Type B pancreatic cell (in vitro differentiated cells): ENCODE results near the gene DAB1. TPM values are rescaled to one million over a fixed set of nuclear protein-coding genes. Genes with fewer than 3 reads are reported as not detected.

Source experiments
- DNase-seq: peaks from one replicate; pipeline ENCODE4 v3.0.0; 2021; ENCODE audit warnings: mixed read lengths; ENCODE audit not compliant: unreplicated experiment; ENCODE audit errors: extremely low spot score
- H3K27ac Mint-ChIP-seq: 2 replicates; pipeline ENCODE4 v1.8.0; 2021; ENCODE audit warnings: mild to moderate bottlenecking, mixed read lengths
- H3K27me3 Mint-ChIP-seq: 2 replicates; pipeline ENCODE4 v1.8.0; 2021; ENCODE audit warnings: mixed read lengths
- H3K36me3 Mint-ChIP-seq: 2 replicates; pipeline ENCODE4 v1.8.0; 2021; ENCODE audit warnings: mixed read lengths
- H3K4me1 Mint-ChIP-seq: one replicate; pipeline ENCODE4 v1.8.0; 2021; ENCODE audit warnings: mixed read lengths; ENCODE audit not compliant: unreplicated experiment
- H3K4me3 Mint-ChIP-seq: 2 replicates; pipeline ENCODE4 v1.8.0; 2021; ENCODE audit warnings: mild to moderate bottlenecking, mixed read lengths
- H3K9me3 Mint-ChIP-seq: 2 replicates; pipeline ENCODE4 v1.8.0; 2021; ENCODE audit warnings: mixed read lengths
- CTCF ChIP-seq: fragments of 200-600 bp; sonication (generic); conservative IDR thresholded peaks from 2 replicates; pipeline ENCODE4 v1.5.0; 2021; ENCODE audit warnings: antibody characterized with exemption, mild to moderate bottlenecking
- total RNA-seq: library from RNA; stranded (reverse); gene quantifications from 2 replicates; pipeline ENCODE4 v1.2.1, GENCODE V29; 2021; ENCODE audit warnings: low replicate concordance

DAB1 gene
- total RNA-seq, 1 donor from 2014 or later = 7.3 TPM

- Mint-ChIP-seq H3K9me3 (peaks cover 5% of the 10 kb centered on the region), H3K27me3 (peaks cover 2% of the 10 kb centered on the region), H3K4me1 (peaks cover 16% of the 10 kb centered on the region), H3K4me3 (no peak overlapping the region), H3K36me3 (no peaks in the 10 kb centered on the region), H3K27ac (no peak overlapping the region)
- DNase-seq = no peak
- TF ChIP-seq CTCF = no peak
These were observed 219.8 kb downstream of the DAB1 start for GRCh38 chr1:57204091-57204490.

GRCh38 chr1:57202241-57202640 lies 221.6 kb downstream of the DAB1 start:
- Mint-ChIP-seq H3K36me3 (no peaks in the 10 kb centered on the region), H3K4me1 (peaks cover 16% of the 10 kb centered on the region), H3K9me3 (peaks cover 5% of the 10 kb centered on the region), H3K27ac (no peak overlapping the region), H3K4me3 (no peak overlapping the region), H3K27me3 (peaks cover 2% of the 10 kb centered on the region)
- DNase-seq = no peak
- TF ChIP-seq CTCF = no peak

GRCh38 chr1:57198912-57199311 lies 224.9 kb downstream of the DAB1 start:
- peaks cover 5% of the 10 kb centered on the region for H3K27me3 Mint-ChIP-seq
- no peaks in the 10 kb centered on the region for H3K36me3 Mint-ChIP-seq
- H3K4me1 Mint-ChIP-seq = peaks cover 4% of the 10 kb centered on the region
- peaks cover 5% of the 10 kb centered on the region for H3K9me3 Mint-ChIP-seq
- no peak overlapping the region for H3K27ac Mint-ChIP-seq
- no peak for DNase-seq
- no peak for TF ChIP-seq CTCF
- no peak overlapping the region for H3K4me3 Mint-ChIP-seq

- Mint-ChIP-seq H3K27me3 (peaks cover 6% of the 10 kb centered on the region), H3K4me1 (peaks cover 4% of the 10 kb centered on the region)
- no peak for TF ChIP-seq CTCF
These were observed 228.4 kb downstream of the DAB1 start for GRCh38 chr1:57195436-57195941.

GRCh38 chr1:57192222-57192621 lies 231.6 kb downstream of the DAB1 start:
- DNase-seq = no peak

More at GRCh38 chr1:57195436-57195941, 228.4 kb downstream of the DAB1 start:
- H3K9me3 Mint-ChIP-seq = no peaks in the 10 kb centered on the region
- H3K27ac Mint-ChIP-seq = no peak overlapping the region
- DNase-seq = no peak
- no peak overlapping the region for H3K4me3 Mint-ChIP-seq
- no peaks in the 10 kb centered on the region for H3K36me3 Mint-ChIP-seq

More at GRCh38 chr1:57192222-57192621, 231.6 kb downstream of the DAB1 start:
- TF ChIP-seq CTCF = no peak
- Mint-ChIP-seq H3K9me3 (no peaks in the 10 kb centered on the region), H3K27me3 (peaks cover 6% of the 10 kb centered on the region), H3K4me1 (no peaks in the 10 kb centered on the region), H3K4me3 (no peak overlapping the region), H3K36me3 (no peaks in the 10 kb centered on the region), H3K27ac (no peak overlapping the region)
